ENCODE data around the gene FOXJ3. TPM values are rescaled to one million over a fixed set of nuclear protein-coding genes. Genes with fewer than 3 reads are reported as not detected.

Gene FOXJ3
- total and polyA plus RNA-seq, 2 of the 8 experiments (the other 6 are each of a cell fraction or from before 2014, with no cell fraction given), result 48.6 to 51.9 TPM

DNA sequence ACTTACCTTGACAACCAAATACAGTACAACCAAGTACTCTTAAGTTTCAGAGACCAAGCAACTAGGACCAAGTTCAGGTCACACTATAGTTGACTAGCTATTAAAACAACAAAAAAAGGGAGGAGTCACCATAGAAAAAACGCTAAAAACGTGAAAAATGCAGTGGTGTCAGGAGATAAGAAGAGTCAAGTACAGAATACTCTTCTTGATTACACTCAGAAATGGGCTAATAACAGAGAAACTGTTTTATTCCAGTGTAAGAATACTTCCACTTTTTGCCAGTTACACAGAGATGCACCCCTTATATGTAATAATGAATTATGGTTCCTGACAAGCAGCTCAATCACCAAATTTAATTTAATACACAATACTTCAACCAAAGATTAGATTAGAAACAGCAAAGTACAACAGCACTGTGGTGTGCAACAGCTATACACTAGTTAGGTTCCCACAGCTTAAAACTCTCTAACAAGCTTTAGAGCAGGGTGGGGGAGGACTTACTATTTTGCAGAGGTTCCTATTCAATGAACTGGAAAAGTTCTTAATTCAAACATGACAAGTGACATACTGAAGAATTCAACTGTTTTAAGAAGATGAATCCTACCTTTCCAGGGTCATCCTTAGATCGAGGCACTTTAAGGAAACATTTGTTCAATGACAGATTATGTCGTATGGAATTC is 70.4 kb downstream of the FOXJ3 start (continued):
- no peak for TF ChIP-seq RNF2 (IDR thresholded peaks at IDR 0.05; ENCODE audit: borderline replicate concordance, low read depth, low read length, missing control alignments, poor library complexity, severe bottlenecking)
- TF ChIP-seq SAP30 (IDR thresholded peaks at IDR 0.05; ENCODE audit: insufficient read depth, insufficient replicate concordance, low read length), result no peak
- no peak for TF ChIP-seq SP1 (IDR thresholded peaks at IDR 0.05; ENCODE audit: low read depth, low read length)
- TF ChIP-seq RXRA (IDR thresholded peaks at IDR 0.05; ENCODE audit: insufficient read depth, low read depth, low read length), result no peak
- no peak for TF ChIP-seq POLR2AphosphoS5 (IDR thresholded peaks at IDR 0.05; ENCODE audit: low read depth, low read length)
- TF ChIP-seq SUZ12 (IDR thresholded peaks at IDR 0.05; ENCODE audit: low read length), result no peak

Data from H1 (cell line).